ENCODE data around the gene CLEC16A. TPM values are rescaled to one million over a fixed set of nuclear protein-coding genes. Genes with fewer than 3 reads are reported as not detected.

CLEC16A gene
- total and polyA plus RNA-seq, 2 experiments from 2014 or later: 17.5 to 26.8 TPM

- no peaks in the 10 kb centered on the region for H3K9me3 ChIP-seq (ENCODE audit: low read depth)
- no peak for TF ChIP-seq CTCF (IDR thresholded peaks at IDR 0.05; ENCODE audit: low read depth, low read length)
- no peak overlapping the region for H3K4me3 ChIP-seq
- no peak overlapping the region for H3K27ac ChIP-seq
- no peaks in the 10 kb centered on the region for H3K27me3 ChIP-seq
- H3K4me1 ChIP-seq (ENCODE audit: low read depth): no peaks in the 10 kb centered on the region
- no peak for DNase-seq (ENCODE audit: low read depth in 1 of 2, low spot score in 1 of 2)
- no peaks in the 10 kb centered on the region for H3K36me3 ChIP-seq
Measured at GRCh38 chr16:10902999-10903398, 41.4 kb upstream of the CLEC16A start.

- no peak for DNase-seq (ENCODE audit: low read depth in 1 of 2, low spot score in 1 of 2)
- no peaks in the 10 kb centered on the region for H3K9me3 ChIP-seq (ENCODE audit: low read depth)
- TF ChIP-seq CTCF (IDR thresholded peaks at IDR 0.05; ENCODE audit: low read depth, low read length): no peak
- no peaks in the 10 kb centered on the region for H3K36me3 ChIP-seq
- no peaks in the 10 kb centered on the region for H3K4me1 ChIP-seq (ENCODE audit: low read depth)
- H3K27me3 ChIP-seq: peaks cover 4% of the 10 kb centered on the region
- no peak overlapping the region for H3K4me3 ChIP-seq
- no peak overlapping the region for H3K27ac ChIP-seq
Measured at GRCh38 chr16:10906482-10906881, 37.9 kb upstream of the CLEC16A start.

GRCh38 chr16:10906914-10907756 is 37.2 kb upstream of the CLEC16A start:
- Histone ChIP-seq H3K9me3 (ENCODE audit: low read depth) (no peaks in the 10 kb centered on the region), H3K27ac (no peak overlapping the region), H3K4me3 (no peak overlapping the region), H3K4me1 (ENCODE audit: low read depth) (no peaks in the 10 kb centered on the region), H3K36me3 (no peaks in the 10 kb centered on the region), H3K27me3 (peaks cover 4% of the 10 kb centered on the region)
- no peak for TF ChIP-seq CTCF (IDR thresholded peaks at IDR 0.05; ENCODE audit: low read depth, low read length)
- DNase-seq (ENCODE audit: low read depth in 1 of 2, low spot score in 1 of 2): no peak

- no peaks in the 10 kb centered on the region for H3K4me1 ChIP-seq (ENCODE audit: low read depth)
- no peak overlapping the region for H3K27ac ChIP-seq
- TF ChIP-seq CTCF (IDR thresholded peaks at IDR 0.05; ENCODE audit: low read depth, low read length): no peak
- no peak for DNase-seq (ENCODE audit: low read depth in 1 of 2, low spot score in 1 of 2)
- H3K4me3 ChIP-seq: no peak overlapping the region
- H3K27me3 ChIP-seq: peaks cover 4% of the 10 kb centered on the region
- H3K9me3 ChIP-seq (ENCODE audit: low read depth): no peaks in the 10 kb centered on the region
- no peaks in the 10 kb centered on the region for H3K36me3 ChIP-seq
Measured at GRCh38 chr16:10907757-10908045, 36.7 kb upstream of the CLEC16A start.

- no peak overlapping the region for H3K27ac ChIP-seq
- no peak for TF ChIP-seq CTCF (IDR thresholded peaks at IDR 0.05; ENCODE audit: low read depth, low read length)
- peaks cover 4% of the 10 kb centered on the region for H3K27me3 ChIP-seq
- no peaks in the 10 kb centered on the region for H3K36me3 ChIP-seq
- H3K4me3 ChIP-seq: no peak overlapping the region
- H3K9me3 ChIP-seq (ENCODE audit: low read depth): no peaks in the 10 kb centered on the region
- no peaks in the 10 kb centered on the region for H3K4me1 ChIP-seq (ENCODE audit: low read depth)
- DNase-seq (ENCODE audit: low read depth in 1 of 2, low spot score in 1 of 2): no peak
Measured at GRCh38 chr16:10911267-10911666, 33.1 kb upstream of the CLEC16A start.

Data from cardiac muscle cell (in vitro differentiated cells and primary cell).